ENCODE measurements around the gene HSH2D. TPM values are rescaled to one million over a fixed set of nuclear protein-coding genes. Genes with fewer than 3 reads are reported as not detected.

The HSH2D gene
- total and polyA plus RNA-seq, 10 of the 15 experiments (the other 5 are each of a cell fraction or from before 2014, with no cell fraction given) = 22.0 to 145 (median 89.3) TPM

GRCh38 chr19:16185123-16185767 is 41.8 kb downstream of the HSH2D start, which contains the start of gene FAM32A (continued):
- TF ChIP-seq SKIL (IDR thresholded peaks at IDR 0.05; ENCODE audit: low read depth, poor library complexity, severe bottlenecking) (no peak), POLR2A (IDR thresholded peaks at IDR 0.05; ENCODE audit: low read depth, low read length) (peak; percentile 93), MAX (IDR thresholded peaks at IDR 0.05; ENCODE audit: low read depth, low read length) (no peak), LARP7 (IDR thresholded peaks at IDR 0.05) (no peak), PAX8 (IDR thresholded peaks at IDR 0.05) (no peak), CHD2 (IDR thresholded peaks at IDR 0.05; ENCODE audit: borderline replicate concordance, low read depth, low read length) (peak; percentile 86; the same call in 1 of the 2 replicates), STAT1 (conservative IDR thresholded peaks at IDR 0.05) (no peak), TCF3 (IDR thresholded peaks at IDR 0.05; ENCODE audit: borderline replicate concordance, insufficient read depth, low read depth, low read length) (0 out of 2 replicates have a peak, but pooled peaks have one; percentile 25), ZBTB11 (CRISPR knock-in tag; IDR thresholded peaks at IDR 0.05) (no peak), RCOR1 (conservative IDR thresholded peaks at IDR 0.05; ENCODE audit: low read depth, low read length) (no peak), ELK1 (IDR thresholded peaks at IDR 0.05; ENCODE audit: low read depth, low read length) (peak; percentile 100), E4F1 (IDR thresholded peaks at IDR 0.05; ENCODE audit: borderline replicate concordance, partially characterized antibody) (peak; percentile 92), ZNF592 (IDR thresholded peaks at IDR 0.05) (peak; percentile 100), SIX5 (IDR thresholded peaks at IDR 0.05; ENCODE audit: low read depth, low read length, severe bottlenecking) (peak; percentile 71), RB1 (IDR thresholded peaks at IDR 0.05; ENCODE audit: borderline replicate concordance) (no peak; the same call in 1 of the 2 replicates), SP1 (IDR thresholded peaks at IDR 0.05; ENCODE audit: low read depth, low read length) (peak; percentile 83)
